SW 1271 (cell line): ENCODE measurements around the gene SEMA6B.

ENCODE experiments used
- DNase-seq, 2 experiments: peaks; one replicate each; lab custom pipeline; 2025; lab: John Stamatoyannopoulos, UW

The SEMA6B gene

GRCh38 chr19:4588291-4588761 is 28.8 kb upstream of the SEMA6B start:
- DNase-seq, result no peak

GRCh38 chr19:4587527-4587926 is 28.0 kb upstream of the SEMA6B start:
- DNase-seq, result no peak

DNA sequence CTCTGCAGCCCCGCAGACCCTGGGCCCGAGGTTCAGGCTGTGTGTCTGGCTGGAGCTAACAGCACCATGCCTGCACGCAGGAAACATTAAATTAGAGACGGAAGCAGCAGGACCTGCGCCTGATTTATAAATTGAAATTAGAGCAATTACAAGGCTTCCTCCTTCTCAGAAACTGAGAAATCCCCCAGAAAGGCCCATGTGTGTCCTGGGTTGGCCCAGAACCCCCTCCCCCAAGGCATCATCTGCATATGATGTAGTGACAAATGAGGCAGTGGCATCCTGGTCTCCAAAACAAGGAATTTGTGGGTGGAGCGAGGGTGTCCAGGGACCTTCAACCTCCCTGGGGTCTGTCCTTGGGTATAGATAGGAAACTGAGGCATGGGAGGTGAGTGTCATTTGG is 27.2 kb upstream of the SEMA6B start:
- DNase-seq, result no peak

DNA sequence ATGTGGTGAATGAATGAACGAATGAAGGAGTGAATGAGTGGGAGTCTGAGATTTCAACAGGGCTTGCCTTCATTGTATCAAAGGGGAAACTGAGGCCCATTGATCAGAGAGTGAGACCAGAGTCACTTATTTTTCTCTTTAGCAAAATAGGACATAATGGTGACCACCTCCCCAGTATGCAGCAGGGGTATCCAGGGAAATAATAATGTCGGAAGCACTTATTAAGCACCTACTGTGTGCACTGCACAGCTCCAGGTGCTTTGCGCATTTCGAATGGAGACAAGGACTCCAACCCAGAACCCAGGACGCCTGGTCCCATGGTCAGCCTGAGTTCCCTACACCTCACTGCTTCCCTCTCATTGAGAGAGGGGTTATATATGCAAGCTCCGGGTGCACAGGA is 26.8 kb upstream of the SEMA6B start:
- no peak for DNase-seq

GRCh38 chr19:4585556-4585955 is 26.1 kb upstream of the SEMA6B start:
- no peak for DNase-seq

GRCh38 chr19:4584670-4585460 is 25.4 kb upstream of the SEMA6B start:
- no peak for DNase-seq

GRCh38 chr19:4583961-4584669 is 24.6 kb upstream of the SEMA6B start:
- DNase-seq, result no peak

- peak in 1 of 2 experiments; percentile 60 for DNase-seq
Observed at GRCh38 chr19:4582980-4583842, 23.7 kb upstream of the SEMA6B start.

DNA sequence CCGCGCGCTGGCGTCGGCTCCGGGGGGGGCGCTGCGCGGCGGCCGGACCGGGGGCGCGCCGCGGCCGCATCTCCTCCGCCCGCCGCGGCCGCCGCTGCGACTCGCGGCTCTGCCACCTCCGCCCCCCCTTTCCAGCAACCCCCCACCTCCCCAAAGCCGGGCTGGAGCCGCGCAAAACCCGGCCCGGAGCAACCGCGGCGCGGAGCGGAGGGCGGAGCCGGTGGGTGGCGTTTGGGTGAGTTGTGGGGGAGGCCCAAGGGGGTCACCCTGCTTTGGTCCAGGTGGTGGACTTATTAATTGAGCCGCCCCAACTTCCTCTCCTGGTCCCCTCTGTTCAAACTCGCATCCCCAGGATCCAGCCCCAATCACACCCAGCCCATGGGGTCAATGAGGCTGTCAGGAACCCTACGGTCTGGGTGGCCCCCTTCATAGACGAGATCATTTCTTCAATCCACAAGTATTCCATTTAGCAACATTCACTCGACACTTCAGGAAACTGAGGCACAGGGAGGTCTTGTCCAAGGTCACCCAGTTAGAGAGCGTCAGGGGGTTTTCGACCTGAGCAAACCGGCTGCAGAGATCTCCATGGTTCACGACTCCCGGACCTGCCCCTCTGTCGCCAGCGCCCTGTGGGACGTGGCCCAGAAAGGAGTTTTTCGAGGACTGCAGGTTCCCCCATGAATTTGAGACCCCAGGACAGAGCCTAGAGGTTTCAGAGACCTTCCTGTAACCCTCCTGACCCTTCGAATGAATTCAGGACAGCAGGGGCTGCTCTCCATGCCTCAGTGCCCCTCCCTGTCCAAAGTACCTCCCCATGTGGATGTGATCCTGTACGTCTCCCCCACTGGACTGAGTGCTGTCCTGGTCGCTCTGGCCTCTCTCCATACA is 22.4 kb upstream of the SEMA6B start:
- no peak for DNase-seq

DNA sequence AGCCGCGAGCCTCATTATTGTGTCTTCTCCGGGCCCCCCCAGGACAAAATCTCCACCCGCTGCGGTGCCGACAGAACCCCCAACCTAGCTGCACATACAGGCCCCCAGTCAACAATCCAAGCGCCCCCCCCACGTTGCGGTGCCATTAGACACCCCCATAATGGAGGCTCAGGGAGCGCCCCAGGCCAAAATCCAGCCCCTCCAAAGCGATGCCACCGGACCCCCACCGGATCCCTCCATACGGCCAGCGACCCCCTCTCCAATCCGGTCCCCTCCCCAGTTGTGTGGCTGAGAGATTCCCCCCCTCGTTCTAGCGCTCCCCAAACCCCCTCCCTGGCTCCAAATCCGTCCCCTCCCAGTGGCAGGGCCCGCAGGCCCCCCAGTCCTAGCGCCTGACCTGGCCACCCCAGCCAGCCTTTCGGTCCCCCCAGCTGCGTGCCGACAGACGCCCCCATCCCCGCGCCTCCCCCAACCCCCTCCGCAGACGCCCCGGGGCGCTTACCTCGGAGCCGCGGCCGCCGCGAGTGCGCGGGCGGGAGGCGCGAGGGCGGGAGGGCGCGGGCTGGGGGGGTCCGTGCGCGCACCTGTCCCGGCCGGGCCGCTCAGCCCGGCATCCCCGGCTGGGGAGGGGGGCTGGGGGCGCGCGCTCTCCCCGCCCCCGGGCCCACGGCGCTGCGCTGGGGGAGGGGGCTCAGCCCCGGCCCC is 21.6 kb upstream of the SEMA6B start:
- DNase-seq, result no peak

DNA sequence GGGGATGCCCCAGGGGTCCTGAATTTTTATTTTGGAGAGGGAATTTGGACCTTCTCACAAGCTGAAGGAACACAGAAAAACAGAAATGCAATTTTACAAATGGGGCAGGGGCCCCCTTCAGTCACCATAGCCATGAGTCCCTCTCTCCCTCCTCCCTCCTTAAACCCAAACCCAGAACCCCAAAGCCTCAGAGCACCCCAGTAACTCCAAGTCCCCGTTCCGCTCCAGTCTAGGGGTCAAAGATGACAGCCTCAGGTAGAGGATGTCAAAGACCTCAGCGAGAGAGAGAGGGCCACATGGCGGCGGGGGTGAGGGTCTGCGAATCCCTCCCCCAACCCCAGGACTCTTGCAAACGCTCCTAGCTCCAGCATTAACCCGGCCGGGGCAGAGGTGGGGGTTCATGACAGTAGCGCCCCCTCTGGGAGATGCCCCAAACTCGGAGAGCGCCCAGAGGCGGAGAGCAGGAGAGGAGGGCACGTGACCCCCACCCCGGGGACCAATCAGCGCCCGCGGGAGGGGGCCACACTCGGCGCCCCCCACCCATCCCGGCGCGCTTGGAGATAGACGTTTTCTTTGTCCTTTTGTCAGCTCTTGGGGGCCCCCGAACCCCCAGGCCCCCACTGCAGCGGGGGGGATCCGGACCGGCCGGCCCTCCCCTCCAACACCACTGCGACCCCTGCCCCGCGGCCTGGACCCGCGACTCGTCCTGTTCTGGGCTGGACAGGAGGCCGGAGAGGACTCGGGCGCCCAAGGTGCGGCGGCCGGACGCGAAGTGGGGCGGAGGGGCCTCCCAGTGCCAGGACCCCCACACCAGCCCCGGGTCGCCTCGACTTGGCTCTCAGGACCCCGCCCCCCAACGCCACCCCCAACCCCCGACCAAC is 20.8 kb upstream of the SEMA6B start:
- no peak for DNase-seq

DNA sequence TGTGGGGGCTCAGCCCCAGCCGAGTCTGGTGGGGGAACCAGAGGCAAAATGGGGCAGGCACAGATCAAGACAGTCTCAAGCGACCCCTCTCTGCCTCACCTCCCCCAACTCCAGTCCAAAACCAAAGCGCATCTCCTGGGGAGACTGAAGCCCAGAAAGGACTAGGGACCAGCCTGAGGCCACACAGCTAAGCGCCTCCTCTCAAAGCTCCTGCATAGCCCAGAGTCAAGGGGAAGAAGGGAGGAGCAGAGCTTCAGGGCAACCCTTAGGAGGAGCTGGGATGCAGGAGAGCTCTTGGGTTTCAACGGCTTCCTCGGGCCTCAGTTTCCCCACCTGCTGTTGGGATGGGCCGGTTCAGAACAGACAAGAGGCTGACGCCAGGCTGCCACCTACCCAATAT is 19.9 kb upstream of the SEMA6B start:
- DNase-seq, result no peak

GRCh38 chr19:4578552-4579248 is 19.2 kb upstream of the SEMA6B start:
- no peak for DNase-seq

GRCh38 chr19:4577020-4577782 is 17.7 kb upstream of the SEMA6B start:
- DNase-seq, result peak in 1 of 2 experiments; percentile 42

DNA sequence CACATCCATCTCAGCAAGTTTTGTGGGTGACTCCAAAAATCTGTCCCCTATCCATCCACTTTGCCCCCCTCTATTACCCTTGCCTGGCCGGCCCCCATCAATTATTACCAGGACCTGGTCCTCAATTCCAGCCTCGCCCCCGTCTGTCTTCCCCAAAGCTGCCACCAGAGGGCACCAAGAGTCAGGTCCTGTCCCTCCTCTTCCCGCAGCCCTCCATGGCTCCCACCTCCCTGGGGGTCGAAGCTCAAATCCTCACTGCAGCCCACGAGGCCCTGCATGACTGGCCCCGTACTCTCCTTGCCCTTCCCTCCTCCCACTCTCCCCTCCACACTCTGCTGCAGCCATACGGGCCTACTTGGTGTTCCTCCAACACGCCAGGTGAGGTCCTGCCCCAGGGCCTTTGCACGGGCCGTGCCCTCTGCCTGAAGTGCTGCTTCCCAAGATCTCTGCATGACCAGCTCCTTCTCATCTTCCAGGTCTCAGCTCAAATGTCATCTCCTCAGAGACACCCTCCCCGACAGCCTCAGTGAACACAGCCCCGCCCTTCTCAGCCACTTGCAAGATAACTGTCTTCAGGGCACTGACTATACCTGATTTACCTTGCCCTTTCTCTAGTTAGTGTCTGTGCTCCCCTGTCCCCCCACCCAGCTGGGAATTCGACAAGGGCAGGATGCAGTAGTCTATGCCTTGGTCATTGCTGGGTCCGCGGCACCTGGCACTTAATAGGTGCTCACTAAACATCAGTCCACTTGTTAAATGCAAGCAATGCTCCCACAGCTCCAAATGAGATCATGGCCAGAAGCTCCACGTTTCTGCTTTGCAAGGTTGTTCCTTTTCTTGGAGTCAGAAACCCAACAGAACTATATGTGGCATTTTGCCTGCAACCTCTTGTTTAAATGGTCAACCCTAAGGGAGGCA is 16.8 kb upstream of the SEMA6B start:
- peak in 1 of 2 experiments; percentile 62 for DNase-seq

GRCh38 chr19:4575267-4576015 is 16.0 kb upstream of the SEMA6B start:
- DNase-seq, result peak; percentile 63 to 90
